ENCODE results near the gene RAG2. TPM values are rescaled to one million over a fixed set of nuclear protein-coding genes. Genes with fewer than 3 reads are reported as not detected.

The RAG2 gene
- total RNA-seq, 1 experiment from 2014 or later: not detected

GRCh38 chr11:36602135-36602534 lies 4.1 kb upstream of the RAG2 start:
- no TSS peak for BruUV-seq (replicated peaks)
- no peak for TF ChIP-seq EGR1 (IDR thresholded peaks at IDR 0.05; ENCODE audit: low read depth)
- TF ChIP-seq SP1 (IDR thresholded peaks at IDR 0.05; ENCODE audit: low read depth): no peak
- TF ChIP-seq EZH2phosphoT487 (IDR thresholded peaks at IDR 0.05; ENCODE audit: borderline replicate concordance): no peak
- TF ChIP-seq MAX (IDR thresholded peaks at IDR 0.05): no peak
- no peak for TF ChIP-seq REST (IDR thresholded peaks at IDR 0.05; ENCODE audit: low read depth)
- TF ChIP-seq SRF (IDR thresholded peaks at IDR 0.05; ENCODE audit: low read depth): no peak
- TF ChIP-seq ZNF274 (IDR thresholded peaks at IDR 0.05; ENCODE audit: low read depth, low read length): no peak
- TF ChIP-seq RAD21 (IDR thresholded peaks at IDR 0.05; ENCODE audit: low read depth): no peak
- TF ChIP-seq YY1 (IDR thresholded peaks at IDR 0.05; ENCODE audit: extremely low read depth, insufficient replicate concordance, low read depth, low read length): no peak
- TF ChIP-seq SIN3A (IDR thresholded peaks at IDR 0.05; ENCODE audit: low read depth): no peak
- TF ChIP-seq TCF7L2 (IDR thresholded peaks at IDR 0.05; ENCODE audit: borderline replicate concordance, extremely low read depth, insufficient read depth, insufficient read length): no peak
- no peak for TF ChIP-seq EZH2 (IDR thresholded peaks at IDR 0.05)
- no peak for DNase-seq (ENCODE audit: low read depth, low spot score)
- ChIA-PET RAD21 (ENCODE audit: low non-redundant PET in 1 of 2, low total read pairs in 2 of 2, uncharacterized antibody in 2 of 2, unreplicated experiment in 2 of 2) (no interaction called here), POLR2A (no interaction called here), CTCF (no interaction called here)
- no peak for ATAC-seq
- Histone ChIP-seq H3K27me3 (ENCODE audit: insufficient read depth, low read length) (no peaks in the 10 kb centered on the region), H3K9me2 (ENCODE audit: insufficient read depth) (no peaks in the 10 kb centered on the region), H4K20me1 (ENCODE audit: insufficient read depth) (no peaks in the 10 kb centered on the region), H3K4me1 (ENCODE audit: control insufficient read depth in 1 of 2, insufficient read depth in 2 of 2, low read length in 2 of 2) (no peaks in the 10 kb centered on the region), H2AFZ (ENCODE audit: low read depth, low read length, poor library complexity, severe bottlenecking) (no peak overlapping the region), H3K9me3 (ENCODE audit: control insufficient read depth in 1 of 2, insufficient read depth in 1 of 2, low read depth in 1 of 2, low read length in 2 of 2) (no peaks in the 10 kb centered on the region), H3K36me3 (ENCODE audit: control insufficient read depth in 1 of 2, insufficient read depth in 2 of 2, low read length in 2 of 2) (no peaks in the 10 kb centered on the region), H3K4me3 (replicated peaks in 1 of 2; ENCODE audit: low read depth in 1 of 2, low read length in 2 of 2) (no peak overlapping the region), H3K27ac (ENCODE audit: low read depth, low read length) (no peak overlapping the region), H3K79me2 (ENCODE audit: insufficient read depth, low read length) (no peaks in the 10 kb centered on the region), H3K4me2 (ENCODE audit: low read length) (no peak overlapping the region), H3K9ac (ENCODE audit: low read length) (no peak overlapping the region)
- intact Hi-C loops (cut with micrococcal nuclease): no loop called here
